HL-60 (cell line): ENCODE measurements around the gene USB1.

Source experiments
- DNase-seq, 2 experiments: peaks; one replicate each; pipeline ENCODE4 v3.0.0-alpha.2; 2010 to 2020; ENCODE audit warnings: low read depth in 1 of 2, low spot score in 1 of 2
- H3K27ac ChIP-seq: fragments of 250-450 bp; sonication (Bioruptor Pico); replicated peaks from 2 replicates; pipeline ENCODE4 v1.5.1; 2020; ENCODE audit warnings: mild to moderate bottlenecking, moderate library complexity
- H3K27me3 ChIP-seq: fragments of 250-450 bp; sonication (Bioruptor Pico); 2 replicates; pipeline ENCODE4 v1.5.1; 2021; ENCODE audit warnings: mild to moderate bottlenecking, moderate library complexity; ENCODE audit not compliant: insufficient read depth, poor library complexity, severe bottlenecking
- H3K4me3 ChIP-seq: replicated peaks from 2 replicates; pipeline ENCODE4 v1.5.1; 2011; ENCODE audit warnings: mild to moderate bottlenecking, control low read depth, low read length; ENCODE audit not compliant: insufficient read depth
- CTCF ChIP-seq: IDR thresholded peaks from one replicate; pipeline ENCODE4 v1.5.1; 2011; ENCODE audit warnings: low read length, control low read depth, inconsistent platforms; ENCODE audit not compliant: insufficient read depth
- GABPA ChIP-seq: IDR thresholded peaks from 2 replicates; pipeline ENCODE4 v1.6.1; 2012; ENCODE audit warnings: low read depth
- POLR2AphosphoS5 ChIP-seq: IDR thresholded peaks from 2 replicates; pipeline ENCODE4 v1.6.1; 2012; ENCODE audit warnings: low read depth
- REST ChIP-seq: IDR thresholded peaks from 2 replicates; pipeline ENCODE4 v1.6.1; 2012; ENCODE audit warnings: low read depth; ENCODE audit not compliant: insufficient replicate concordance
- SPI1 ChIP-seq: IDR thresholded peaks from 2 replicates; pipeline ENCODE4 v1.6.1; 2012; ENCODE audit warnings: low read depth, mild to moderate bottlenecking, borderline replicate concordance

Gene USB1

GRCh38 chr16:57992084-57992483 is 9.1 kb upstream of the USB1 start:
- TF ChIP-seq GABPA (no peak), SPI1 (no peak), CTCF (no peak), POLR2AphosphoS5 (no peak), REST (no peak)

GRCh38 chr16:57993438-57993837 is 7.8 kb upstream of the USB1 start:
- no peak for DNase-seq

More at GRCh38 chr16:57992084-57992483, 9.1 kb upstream of the USB1 start:
- peaks cover 2% of the 10 kb centered on the region for H3K27me3 ChIP-seq
- no peak overlapping the region for H3K27ac ChIP-seq
- no peak overlapping the region for H3K4me3 ChIP-seq
- no peak for DNase-seq

GRCh38 chr16:57993897-57994296 is 7.3 kb upstream of the USB1 start:
- Histone ChIP-seq H3K4me3 (no peak overlapping the region), H3K27me3 (no peaks in the 10 kb centered on the region), H3K27ac (no peak overlapping the region)
- no peak for TF ChIP-seq SPI1
- no peak for TF ChIP-seq REST
- TF ChIP-seq CTCF: no peak
- no peak for TF ChIP-seq POLR2AphosphoS5
- no peak for TF ChIP-seq GABPA
- DNase-seq: no peak

More at GRCh38 chr16:57993438-57993837, 7.8 kb upstream of the USB1 start:
- H3K27ac ChIP-seq: no peak overlapping the region
- H3K27me3 ChIP-seq: no peaks in the 10 kb centered on the region
- TF ChIP-seq REST (no peak), POLR2AphosphoS5 (no peak), SPI1 (no peak), CTCF (no peak), GABPA (no peak)
- no peak overlapping the region for H3K4me3 ChIP-seq
